Measurements from ENCODE around the gene ADAMTS4. TPM values are rescaled to one million over a fixed set of nuclear protein-coding genes. Genes with fewer than 3 reads are reported as not detected.
A peak's percentile ranks its signal among the peaks of the same experiment; 100 is the strongest.

Gene ADAMTS4
- total and polyA plus RNA-seq, 2 donors: 0.61 to 3.0 TPM

DNA sequence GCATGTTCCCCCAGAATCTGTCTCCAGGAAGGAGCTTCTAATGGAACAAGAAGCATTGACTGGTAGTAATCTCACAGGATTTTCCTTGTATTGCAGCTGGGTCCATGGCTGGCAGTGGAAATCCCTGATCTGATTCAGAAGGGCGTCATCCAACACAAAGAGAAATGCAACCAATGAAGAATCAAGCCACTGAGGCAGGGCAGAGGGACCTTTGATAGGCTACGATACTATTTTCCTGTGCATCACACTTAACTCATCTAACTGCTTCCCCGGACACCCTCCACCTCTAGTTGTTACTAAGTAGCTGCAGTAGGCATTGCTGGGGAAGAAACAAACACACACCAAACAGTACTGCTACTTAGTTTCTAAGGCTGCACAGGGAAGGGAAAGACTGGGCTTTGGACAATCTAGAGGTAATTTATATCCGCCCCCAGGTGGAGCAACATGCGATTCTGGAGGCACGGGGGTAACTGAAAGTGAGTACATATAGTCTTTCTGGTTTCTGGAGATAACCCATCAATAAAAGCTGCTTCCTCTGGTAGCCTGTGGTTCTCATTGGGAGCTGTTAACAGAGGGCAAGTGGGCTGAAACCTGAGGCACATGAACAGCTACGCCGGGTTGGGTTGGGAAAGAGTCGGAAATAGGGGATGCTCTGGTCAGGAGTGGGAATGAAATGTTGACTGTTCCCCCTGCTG lies 40.4 kb downstream of the ADAMTS4 start:
- peaks cover 36 to 41% of the 10 kb centered on the region in 2 donors for H3K36me3 ChIP-seq (ENCODE audit: control insufficient read depth in 2 of 2, insufficient read depth in 2 of 2, low read length in 1 of 2)
- H3K27me3 ChIP-seq (ENCODE audit: control insufficient read depth in 2 of 2, insufficient read depth in 1 of 2, low read length in 1 of 2): no peaks in the 10 kb centered on the region
- no peak for DNase-seq (ENCODE audit: low read depth in 6 of 9, low spot score in 9 of 9)
- 77% methylated on average over 9 of the region's 9 CpGs for WGBS
- H3K27ac ChIP-seq (ENCODE audit: low read depth in 1 of 2, low read length in 1 of 2): peak overlapping the region in 1 of 2 donors; percentile 33
- no peaks in the 10 kb centered on the region for H3K9me3 ChIP-seq (ENCODE audit: control insufficient read depth in 2 of 2, insufficient read depth in 1 of 2, low read length in 1 of 2)
- H3K4me3 ChIP-seq (ENCODE audit: low read length in 2 of 2): peak overlapping the region in 1 of 2 donors; percentile 99
- H3K4me1 ChIP-seq (ENCODE audit: control insufficient read depth in 2 of 2, insufficient read depth in 2 of 2, low read length in 2 of 2): peaks cover 13 to 29% of the 10 kb centered on the region in 2 donors

DNA sequence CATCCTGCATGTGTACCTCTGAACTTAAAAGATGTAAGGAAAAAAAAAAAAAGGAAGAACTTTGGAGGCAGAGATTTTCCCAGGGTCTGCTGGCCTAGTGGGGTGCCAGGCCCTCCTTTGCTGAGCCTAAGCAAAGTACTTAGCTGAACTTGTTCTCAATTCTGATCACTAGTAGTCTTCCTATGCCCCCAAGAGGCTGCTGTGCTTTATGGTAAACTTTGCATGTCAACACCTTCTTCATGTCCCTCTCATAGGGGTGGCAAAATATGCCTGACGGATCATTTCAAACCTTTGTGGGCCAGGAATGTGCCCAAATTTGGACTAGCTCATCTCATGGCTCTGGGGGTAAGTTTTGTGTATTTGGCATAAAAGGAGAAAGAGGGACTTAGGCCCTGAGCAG lies 41.0 kb downstream of the ADAMTS4 start:
- DNase-seq (ENCODE audit: low read depth in 6 of 9, low spot score in 9 of 9): no peak
- Histone ChIP-seq H3K9me3 (ENCODE audit: control insufficient read depth in 2 of 2, insufficient read depth in 1 of 2, low read length in 1 of 2) (no peaks in the 10 kb centered on the region), H3K36me3 (ENCODE audit: control insufficient read depth in 2 of 2, insufficient read depth in 2 of 2, low read length in 1 of 2) (peaks cover 35 to 36% of the 10 kb centered on the region in 2 donors), H3K27me3 (ENCODE audit: control insufficient read depth in 2 of 2, insufficient read depth in 1 of 2, low read length in 1 of 2) (no peaks in the 10 kb centered on the region), H3K4me3 (ENCODE audit: low read length in 2 of 2) (no peak overlapping the region), H3K4me1 (ENCODE audit: control insufficient read depth in 2 of 2, insufficient read depth in 2 of 2, low read length in 2 of 2) (peaks cover 13 to 33% of the 10 kb centered on the region in 2 donors), H3K27ac (ENCODE audit: low read depth in 1 of 2, low read length in 1 of 2) (no peak overlapping the region)
- 97% methylated on average over 1 of the region's 1 CpG for WGBS

DNA sequence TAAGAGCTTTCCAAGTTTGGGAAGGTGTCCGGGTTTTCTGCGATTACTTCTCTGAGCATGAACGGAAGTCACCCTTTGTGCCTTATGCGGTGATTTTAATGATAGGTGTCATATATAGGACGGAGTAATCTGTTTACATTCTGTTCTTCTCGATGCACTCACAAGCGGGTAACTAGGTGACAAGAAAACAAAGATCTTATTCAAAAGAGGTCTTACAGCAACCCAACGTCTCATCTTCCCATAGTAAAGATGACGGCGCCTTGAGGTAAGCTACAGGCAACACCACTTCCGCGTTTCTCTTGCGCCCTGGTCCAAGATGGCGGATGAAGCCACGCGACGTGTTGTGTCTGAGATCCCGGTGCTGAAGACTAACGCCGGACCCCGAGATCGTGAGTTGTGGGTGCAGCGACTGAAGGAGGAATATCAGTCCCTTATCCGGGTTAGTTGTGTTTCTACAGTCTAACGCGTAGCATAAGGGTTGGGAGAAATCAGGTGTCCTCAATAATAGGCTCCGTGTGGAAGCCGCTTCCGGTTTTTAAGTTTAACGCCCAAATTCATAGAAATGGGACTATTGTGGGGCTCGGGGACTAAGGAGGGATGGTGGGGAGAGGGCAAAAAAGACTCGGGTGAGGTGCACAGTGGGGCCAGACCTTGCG lies 45.0 kb downstream of the ADAMTS4 start, which contains the start of gene UFC1:
TSS of gene UFC1 (plus strand) at position 297 of the 656 bp plus-strand sequence. CDS start at position 317, 20 bp downstream.
- under 1% methylated on average over 33 of the region's 33 CpGs for WGBS
- peak within 1 kb of the TSS; percentile 88 to 99 for H3K27ac ChIP-seq (ENCODE audit: low read depth in 1 of 2, low read length in 1 of 2)
- peaks cover 6 to 20% of the 10 kb centered on the region in 2 donors for H3K4me1 ChIP-seq (ENCODE audit: control insufficient read depth in 2 of 2, insufficient read depth in 2 of 2, low read length in 2 of 2)
- no peaks in the 10 kb centered on the region for H3K27me3 ChIP-seq (ENCODE audit: control insufficient read depth in 2 of 2, insufficient read depth in 1 of 2, low read length in 1 of 2)
- no peaks in the 10 kb centered on the region for H3K9me3 ChIP-seq (ENCODE audit: control insufficient read depth in 2 of 2, insufficient read depth in 1 of 2, low read length in 1 of 2)
- H3K4me3 ChIP-seq (ENCODE audit: low read length in 2 of 2): peak within 1 kb of the TSS; percentile 56 to 94
- H3K36me3 ChIP-seq (ENCODE audit: control insufficient read depth in 2 of 2, insufficient read depth in 2 of 2, low read length in 1 of 2): peaks cover 18 to 21% of the 10 kb centered on the region in 2 donors
- peak; percentile 79 to 95 (median 85) for DNase-seq (ENCODE audit: low read depth in 6 of 9, low spot score in 9 of 9)

DNA sequence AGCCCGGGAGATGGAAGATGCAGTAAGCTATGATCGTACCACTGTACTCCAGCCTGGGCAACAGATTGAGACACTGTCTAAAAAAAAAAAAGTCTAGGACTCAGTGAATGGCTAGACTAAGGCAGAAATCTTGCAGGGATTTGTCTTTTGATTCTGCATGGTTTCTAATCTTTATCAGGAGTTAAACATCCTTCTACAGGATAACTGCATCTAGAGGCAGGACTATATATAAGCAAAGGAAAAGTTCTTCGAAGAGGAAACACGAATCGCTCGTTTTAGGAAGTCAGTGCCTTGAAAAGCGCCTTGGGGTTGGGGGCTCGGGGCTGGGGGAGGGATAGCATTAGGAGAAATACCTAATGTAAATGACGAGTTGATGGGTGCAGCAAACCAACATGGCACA lies 45.7 kb downstream of the ADAMTS4 start:
- Histone ChIP-seq H3K9me3 (ENCODE audit: control insufficient read depth in 2 of 2, insufficient read depth in 1 of 2, low read length in 1 of 2) (no peaks in the 10 kb centered on the region), H3K36me3 (ENCODE audit: control insufficient read depth in 2 of 2, insufficient read depth in 2 of 2, low read length in 1 of 2) (peaks cover 15% of the 10 kb centered on the region in 2 donors), H3K4me3 (ENCODE audit: low read length in 2 of 2) (peak overlapping the region; percentile 56 to 94), H3K27me3 (ENCODE audit: control insufficient read depth in 2 of 2, insufficient read depth in 1 of 2, low read length in 1 of 2) (no peaks in the 10 kb centered on the region), H3K4me1 (ENCODE audit: control insufficient read depth in 2 of 2, insufficient read depth in 2 of 2, low read length in 2 of 2) (peaks cover 6 to 15% of the 10 kb centered on the region in 2 donors), H3K27ac (ENCODE audit: low read depth in 1 of 2, low read length in 1 of 2) (peak overlapping the region in 1 of 2 donors; percentile 99)
- WGBS: 23% methylated on average over 9 of the region's 9 CpGs
- DNase-seq (ENCODE audit: low read depth in 6 of 9, low spot score in 9 of 9): no peak

DNA sequence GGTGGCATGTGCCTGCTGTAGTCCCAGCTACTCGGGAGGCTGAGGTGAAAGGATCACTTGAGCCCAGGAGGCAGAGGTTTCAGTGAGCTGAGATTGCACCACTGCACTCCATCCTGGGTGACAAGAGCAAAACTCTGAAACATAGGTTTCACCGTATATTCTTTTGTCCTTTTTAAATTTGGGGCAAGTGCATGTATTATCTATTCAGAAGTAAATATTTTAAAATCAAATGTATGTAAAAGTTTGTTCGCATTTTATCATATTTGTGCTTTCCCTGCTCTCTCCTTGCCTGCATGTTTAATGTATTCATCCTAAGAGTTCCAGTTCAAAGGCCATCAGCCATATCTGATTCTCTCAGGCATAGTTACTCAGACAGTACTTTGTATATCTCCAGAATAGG lies 53.0 kb downstream of the ADAMTS4 start:
- no peak overlapping the region for H3K27ac ChIP-seq (ENCODE audit: low read depth in 1 of 2, low read length in 1 of 2)
- no peak for DNase-seq (ENCODE audit: low read depth in 6 of 9, low spot score in 9 of 9)
- no peak overlapping the region for H3K4me3 ChIP-seq (ENCODE audit: low read length in 2 of 2)
- H3K4me1 ChIP-seq (ENCODE audit: control insufficient read depth in 2 of 2, insufficient read depth in 2 of 2, low read length in 2 of 2): no peaks in the 10 kb centered on the region
- H3K9me3 ChIP-seq (ENCODE audit: control insufficient read depth in 2 of 2, insufficient read depth in 1 of 2, low read length in 1 of 2): no peaks in the 10 kb centered on the region
- WGBS: 96% methylated on average over 3 of the region's 3 CpGs
- no peaks in the 10 kb centered on the region for H3K27me3 ChIP-seq (ENCODE audit: control insufficient read depth in 2 of 2, insufficient read depth in 1 of 2, low read length in 1 of 2)
- no peaks in the 10 kb centered on the region for H3K36me3 ChIP-seq (ENCODE audit: control insufficient read depth in 2 of 2, insufficient read depth in 2 of 2, low read length in 1 of 2)

DNA sequence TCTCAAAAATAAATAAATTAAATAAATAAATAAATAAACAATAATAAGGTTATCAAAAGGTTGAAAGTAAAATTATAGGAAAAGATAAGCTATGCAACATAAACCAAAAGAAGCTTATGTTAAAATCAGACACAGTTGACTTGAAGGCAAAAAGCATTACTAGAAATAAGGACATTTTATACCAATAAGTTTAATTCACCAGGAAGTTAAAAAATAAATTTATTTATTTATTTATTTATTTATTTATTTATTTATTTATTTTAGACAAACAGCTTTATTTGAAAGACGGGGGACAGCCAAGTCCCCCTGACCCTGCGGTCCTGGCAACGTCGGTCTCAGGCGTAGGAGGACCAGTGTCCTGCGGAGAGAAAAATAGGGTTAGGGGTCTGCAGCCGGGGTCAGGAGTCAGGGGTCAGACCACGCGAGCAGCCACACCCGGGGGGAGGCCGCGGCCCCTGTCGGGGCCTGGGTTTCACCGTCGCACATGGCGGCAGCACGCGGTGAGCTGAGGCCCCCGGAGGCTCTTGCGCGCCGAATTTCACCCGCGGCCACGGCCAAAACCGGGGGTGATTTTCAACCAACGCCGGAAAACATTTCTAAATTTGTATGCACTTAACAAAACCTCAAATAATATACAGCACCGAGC lies 58.0 kb downstream of the ADAMTS4 start:
- DNase-seq (ENCODE audit: low read depth in 6 of 9, low spot score in 9 of 9): no peak

DNA sequence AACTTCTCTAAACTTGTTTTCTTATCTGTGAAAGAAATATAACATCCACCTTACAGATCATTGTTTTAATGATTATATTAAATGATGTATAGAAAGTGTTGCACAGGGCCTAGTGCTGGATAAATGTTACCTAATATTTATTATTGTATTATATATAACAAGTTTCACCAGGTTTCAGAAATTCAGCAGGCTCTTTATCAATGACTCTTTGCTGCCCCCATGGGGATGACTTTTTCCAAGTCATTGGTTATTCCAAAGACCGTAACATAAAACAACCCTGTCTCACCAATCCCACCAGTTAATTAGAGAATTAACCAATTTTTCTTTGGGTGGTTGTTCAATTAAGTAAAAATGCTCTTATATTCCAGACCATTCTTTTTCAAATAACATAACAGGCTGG lies 59.1 kb downstream of the ADAMTS4 start:
- Histone ChIP-seq H3K27ac (ENCODE audit: low read depth in 1 of 2, low read length in 1 of 2) (no peak overlapping the region), H3K27me3 (ENCODE audit: control insufficient read depth in 2 of 2, insufficient read depth in 1 of 2, low read length in 1 of 2) (no peaks in the 10 kb centered on the region), H3K9me3 (ENCODE audit: control insufficient read depth in 2 of 2, insufficient read depth in 1 of 2, low read length in 1 of 2) (no peaks in the 10 kb centered on the region), H3K4me3 (ENCODE audit: low read length in 2 of 2) (no peak overlapping the region), H3K36me3 (ENCODE audit: control insufficient read depth in 2 of 2, insufficient read depth in 2 of 2, low read length in 1 of 2) (peaks cover 0 to 3% of the 10 kb centered on the region in 2 donors), H3K4me1 (ENCODE audit: control insufficient read depth in 2 of 2, insufficient read depth in 2 of 2, low read length in 2 of 2) (no peaks in the 10 kb centered on the region)
- 91% methylated on average over 1 of the region's 1 CpG for WGBS
- peak in 2 of 9 donors; percentile 37 to 64 for DNase-seq (ENCODE audit: low read depth in 6 of 9, low spot score in 9 of 9)

More for the DNA sequence above, 58.0 kb downstream of the ADAMTS4 start:
- Histone ChIP-seq H3K9me3 (ENCODE audit: control insufficient read depth in 2 of 2, insufficient read depth in 1 of 2, low read length in 1 of 2) (no peaks in the 10 kb centered on the region), H3K27me3 (ENCODE audit: control insufficient read depth in 2 of 2, insufficient read depth in 1 of 2, low read length in 1 of 2) (no peaks in the 10 kb centered on the region), H3K27ac (ENCODE audit: low read depth in 1 of 2, low read length in 1 of 2) (no peak overlapping the region), H3K4me1 (ENCODE audit: control insufficient read depth in 2 of 2, insufficient read depth in 2 of 2, low read length in 2 of 2) (no peaks in the 10 kb centered on the region), H3K36me3 (ENCODE audit: control insufficient read depth in 2 of 2, insufficient read depth in 2 of 2, low read length in 1 of 2) (peaks cover 0 to 3% of the 10 kb centered on the region in 2 donors), H3K4me3 (ENCODE audit: low read length in 2 of 2) (no peak overlapping the region)
- whole genome bisulfite sequencing: 98% methylated on average over 29 of the region's 29 CpGs

DNA sequence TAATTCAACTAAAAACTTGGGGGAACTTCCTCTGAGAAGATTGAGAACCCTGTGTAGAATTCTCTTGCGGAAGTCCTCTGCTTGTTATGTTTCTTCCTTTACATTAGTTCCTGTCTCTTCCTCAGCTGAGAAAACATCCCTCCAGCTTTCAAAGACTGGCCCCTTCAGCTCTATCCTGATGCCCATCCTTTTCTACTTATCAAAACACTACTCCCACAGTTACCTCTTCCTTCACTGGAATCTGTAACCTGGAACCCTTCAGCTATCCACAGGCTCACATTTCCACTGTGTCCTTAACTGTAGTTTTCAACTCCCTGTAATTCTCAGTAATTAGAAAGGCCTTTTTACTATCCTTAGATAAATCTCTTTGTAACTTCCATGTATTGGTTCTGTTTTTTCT lies 60.4 kb downstream of the ADAMTS4 start:
- WGBS: 94% methylated on average over 1 of the region's 1 CpG
- no peak for DNase-seq (ENCODE audit: low read depth in 6 of 9, low spot score in 9 of 9)
- Histone ChIP-seq H3K4me3 (ENCODE audit: low read length in 2 of 2) (no peak overlapping the region), H3K4me1 (ENCODE audit: control insufficient read depth in 2 of 2, insufficient read depth in 2 of 2, low read length in 2 of 2) (peaks cover 3 to 6% of the 10 kb centered on the region in 2 donors), H3K27ac (ENCODE audit: low read depth in 1 of 2, low read length in 1 of 2) (no peak overlapping the region), H3K27me3 (ENCODE audit: control insufficient read depth in 2 of 2, insufficient read depth in 1 of 2, low read length in 1 of 2) (no peaks in the 10 kb centered on the region), H3K9me3 (ENCODE audit: control insufficient read depth in 2 of 2, insufficient read depth in 1 of 2, low read length in 1 of 2) (no peaks in the 10 kb centered on the region), H3K36me3 (ENCODE audit: control insufficient read depth in 2 of 2, insufficient read depth in 2 of 2, low read length in 1 of 2) (peaks cover 0 to 3% of the 10 kb centered on the region in 2 donors)

DNA sequence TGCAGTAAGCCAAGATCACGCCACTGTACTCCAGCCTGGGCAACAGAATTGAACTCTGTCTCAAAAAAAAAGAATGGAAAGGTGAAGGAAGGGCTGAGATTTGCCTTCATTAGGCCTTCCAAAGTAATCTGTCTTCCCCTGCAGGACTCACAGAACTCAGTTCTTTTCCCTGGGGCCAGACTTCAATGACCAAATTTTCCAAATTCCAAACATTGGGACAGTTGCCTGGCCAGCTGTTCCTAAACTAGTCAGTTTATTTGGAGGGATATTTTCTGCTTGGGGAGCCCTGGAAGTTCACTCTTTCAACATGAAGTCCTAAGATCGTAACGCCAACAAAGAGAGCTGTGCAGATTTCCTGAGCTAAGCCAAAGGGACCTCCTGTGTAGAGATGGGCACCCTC lies 61.0 kb downstream of the ADAMTS4 start:
- peaks cover 6 to 8% of the 10 kb centered on the region in 2 donors for H3K4me1 ChIP-seq (ENCODE audit: control insufficient read depth in 2 of 2, insufficient read depth in 2 of 2, low read length in 2 of 2)
- no peak overlapping the region for H3K27ac ChIP-seq (ENCODE audit: low read depth in 1 of 2, low read length in 1 of 2)
- no peak for DNase-seq (ENCODE audit: low read depth in 6 of 9, low spot score in 9 of 9)
- H3K36me3 ChIP-seq (ENCODE audit: control insufficient read depth in 2 of 2, insufficient read depth in 2 of 2, low read length in 1 of 2): peaks cover 0 to 3% of the 10 kb centered on the region in 2 donors
- no peak overlapping the region for H3K4me3 ChIP-seq (ENCODE audit: low read length in 2 of 2)
- no peaks in the 10 kb centered on the region for H3K9me3 ChIP-seq (ENCODE audit: control insufficient read depth in 2 of 2, insufficient read depth in 1 of 2, low read length in 1 of 2)
- no peaks in the 10 kb centered on the region for H3K27me3 ChIP-seq (ENCODE audit: control insufficient read depth in 2 of 2, insufficient read depth in 1 of 2, low read length in 1 of 2)
- WGBS: 96% methylated on average over 3 of the region's 3 CpGs

Measured in thymus (tissue), 11 donors.